Ramos (cell line): ENCODE results near the gene COMMD4.
"Not testable (repeated sequence)": the region's sequence is repeated elsewhere in the genome, so short reads cannot be mapped to it uniquely, and the experiment has no call there.

Source experiments
- in situ Hi-C: fragments of 300-500 bp; cut with MboI; formaldehyde crosslinking; loops from one replicate; pipeline ENCODE4 v1.14.3; 2022; ENCODE audit warnings: low sequenced_read_pairs; ENCODE audit not compliant: unreplicated experiment

Gene COMMD4

GRCh38 chr15:75335705-75336355, at the start of gene COMMD4:
TSS of gene COMMD4 (plus strand) at chr15:75336063. CDS start at chr15:75336090, 27 bp downstream.
- in situ Hi-C loops, result loop anchor here (25.0 kb wide), 1 partner anchor 549 kb away; the partner anchor contains the start of gene CSK

DNA sequence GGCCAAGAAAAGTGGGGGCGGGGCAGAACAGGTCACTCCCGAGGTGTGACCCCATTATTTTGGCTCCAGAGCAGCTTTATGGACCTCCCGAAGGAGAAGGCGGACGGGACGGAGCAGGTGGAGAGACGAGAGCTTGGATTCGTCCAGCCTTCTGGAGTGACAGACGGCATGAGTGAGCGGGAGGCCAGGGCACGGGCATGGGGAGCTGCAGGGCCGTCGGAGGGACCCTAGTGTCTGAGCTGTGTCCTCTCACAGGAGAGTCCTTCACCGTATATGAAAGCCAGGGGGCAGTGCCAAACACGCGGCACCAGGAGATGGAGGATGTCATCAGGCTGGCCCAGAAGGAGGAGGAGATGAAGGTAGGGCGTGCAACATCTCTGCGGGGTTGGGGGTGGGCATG, 42.2 kb upstream of the COMMD4 start:
- in situ Hi-C loops, result not testable (repeated sequence)

DNA sequence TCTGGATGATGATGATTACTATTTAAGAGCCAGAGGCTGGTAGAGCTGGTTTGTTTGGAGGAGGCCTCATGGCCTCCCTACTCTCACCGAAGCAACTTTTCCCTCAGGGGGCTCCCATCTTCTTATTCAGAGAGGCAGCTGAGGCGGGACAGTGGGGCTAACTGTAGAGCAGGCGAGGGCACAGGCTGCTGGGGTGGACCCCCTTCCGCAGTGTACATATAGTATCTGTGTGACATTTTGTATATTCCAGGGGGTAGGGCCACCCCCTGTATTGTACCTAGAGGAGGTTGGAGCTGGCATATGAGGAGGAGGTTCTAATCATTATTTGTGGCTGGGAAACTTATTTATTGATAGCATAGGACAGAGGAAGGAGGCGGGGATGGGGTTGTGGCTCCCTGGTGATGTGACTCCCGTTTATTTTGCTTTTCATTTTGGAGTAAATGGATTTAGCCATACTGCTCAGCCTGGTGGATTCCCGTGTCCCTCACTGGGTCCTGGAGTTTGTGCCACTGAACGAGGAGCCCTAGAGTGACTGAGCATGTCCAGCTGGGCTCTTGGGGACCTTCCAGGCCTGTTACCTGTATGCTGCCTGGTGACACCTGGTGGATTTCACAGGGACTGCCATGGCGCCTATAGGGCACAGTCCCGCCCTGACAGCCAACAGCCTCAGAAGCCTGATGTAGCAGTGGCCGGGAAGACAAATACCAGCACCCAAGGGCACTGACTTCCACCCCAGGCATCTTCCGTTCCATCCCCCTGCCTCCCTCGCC, 37.1 kb upstream of the COMMD4 start:
- in situ Hi-C loops, result not testable (repeated sequence)

DNA sequence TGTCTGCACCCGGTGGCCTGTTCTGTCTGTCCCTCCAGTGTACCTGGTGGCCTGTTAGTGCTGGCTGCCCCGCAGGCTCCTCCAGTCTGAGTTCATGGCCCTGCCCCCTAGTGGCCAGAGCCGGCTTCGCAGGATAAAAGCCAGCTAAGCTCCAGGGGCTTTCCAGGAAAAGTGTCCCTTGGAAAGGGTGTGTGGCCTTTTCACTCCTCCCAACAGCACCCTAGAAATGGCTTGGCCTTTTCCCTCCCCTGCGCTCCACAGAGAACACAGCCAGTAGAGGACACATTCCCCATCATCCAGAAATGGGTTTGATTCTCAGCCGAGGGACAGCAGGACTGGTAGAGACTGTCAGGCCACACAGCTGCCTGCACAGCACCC, 36.6 kb upstream of the COMMD4 start:
- in situ Hi-C loops, result not testable (repeated sequence)

- in situ Hi-C loops, result not testable (repeated sequence)
Measured at GRCh38 chr15:75300026-75300425, 35.8 kb upstream of the COMMD4 start.

GRCh38 chr15:75302318-75302717, 33.5 kb upstream of the COMMD4 start:
- in situ Hi-C loops, result no loop called here

DNA sequence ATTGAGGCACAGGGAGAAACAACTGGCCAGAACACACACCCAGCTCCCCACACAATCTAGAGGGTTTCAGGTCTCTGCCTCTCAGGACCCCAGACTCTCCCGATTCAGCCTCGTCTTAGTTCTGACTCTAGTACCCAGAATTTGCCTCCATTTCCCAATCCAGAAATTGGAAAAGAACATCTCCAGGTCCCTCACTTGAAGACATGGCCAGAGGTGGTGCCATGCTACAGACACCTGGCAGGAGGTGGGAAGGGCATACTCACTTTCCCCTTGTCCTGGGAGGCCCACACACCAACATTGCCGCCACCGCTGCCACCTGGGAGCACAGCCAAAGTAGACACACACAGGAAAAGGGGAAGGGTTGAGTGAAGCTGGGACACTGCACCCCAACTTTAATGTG, 33.1 kb upstream of the COMMD4 start:
- in situ Hi-C loops, result not testable (repeated sequence)

GRCh38 chr15:75306188-75306587, 29.7 kb upstream of the COMMD4 start:
- in situ Hi-C loops, result no loop called here

DNA sequence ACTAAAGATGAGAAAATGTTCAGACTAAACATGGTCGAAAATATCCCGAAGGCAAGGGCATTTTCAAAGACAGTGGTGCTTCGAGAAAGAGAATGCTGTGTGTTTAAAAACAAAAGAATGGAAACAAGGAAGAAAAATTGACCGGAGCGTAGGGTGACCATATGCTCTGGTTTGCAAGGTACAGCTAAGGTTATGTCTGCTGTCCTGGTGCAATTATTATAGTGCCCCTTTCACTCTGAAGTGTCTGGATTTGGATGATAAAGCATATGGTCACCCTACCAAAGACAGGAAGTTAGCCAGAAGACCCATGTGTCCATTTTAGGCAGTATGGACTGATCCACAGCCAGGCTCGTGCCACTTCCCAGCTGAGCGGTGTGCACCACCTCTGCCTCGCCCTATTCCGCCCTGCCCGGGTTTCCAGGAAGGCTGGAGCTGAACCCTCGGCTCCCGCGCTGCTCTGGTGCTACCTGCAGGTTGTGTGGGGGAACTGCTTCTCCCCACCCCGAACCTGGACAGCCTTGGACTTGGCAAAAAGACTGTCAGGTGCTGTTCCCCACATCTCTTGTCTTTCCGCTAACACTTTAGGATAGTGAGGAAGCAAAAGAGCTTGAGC, 28.0 kb upstream of the COMMD4 start:
- in situ Hi-C loops, result no loop called here

- in situ Hi-C loops, result no loop called here
Measured at GRCh38 chr15:75309711-75310110, 26.2 kb upstream of the COMMD4 start.

DNA sequence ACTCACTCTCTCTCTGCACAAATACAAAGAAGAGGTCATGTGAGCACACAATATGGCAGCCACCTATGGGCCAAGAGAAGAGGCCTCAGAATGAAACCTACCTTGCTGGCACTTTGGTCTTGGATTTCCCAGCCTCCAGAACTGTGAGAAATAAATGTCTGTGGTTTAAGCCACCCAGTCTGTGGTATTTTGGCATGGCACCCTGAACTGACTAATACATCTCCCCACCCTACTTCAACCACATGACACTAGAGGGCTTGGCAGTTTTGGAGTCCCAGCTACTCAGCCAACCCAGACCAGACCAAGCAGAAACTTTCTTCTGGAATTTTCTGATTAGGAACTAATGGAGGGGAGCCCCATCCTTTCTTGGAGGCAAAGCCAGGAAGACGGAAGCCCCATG, 23.3 kb upstream of the COMMD4 start:
- in situ Hi-C loops, result not testable (repeated sequence)

DNA sequence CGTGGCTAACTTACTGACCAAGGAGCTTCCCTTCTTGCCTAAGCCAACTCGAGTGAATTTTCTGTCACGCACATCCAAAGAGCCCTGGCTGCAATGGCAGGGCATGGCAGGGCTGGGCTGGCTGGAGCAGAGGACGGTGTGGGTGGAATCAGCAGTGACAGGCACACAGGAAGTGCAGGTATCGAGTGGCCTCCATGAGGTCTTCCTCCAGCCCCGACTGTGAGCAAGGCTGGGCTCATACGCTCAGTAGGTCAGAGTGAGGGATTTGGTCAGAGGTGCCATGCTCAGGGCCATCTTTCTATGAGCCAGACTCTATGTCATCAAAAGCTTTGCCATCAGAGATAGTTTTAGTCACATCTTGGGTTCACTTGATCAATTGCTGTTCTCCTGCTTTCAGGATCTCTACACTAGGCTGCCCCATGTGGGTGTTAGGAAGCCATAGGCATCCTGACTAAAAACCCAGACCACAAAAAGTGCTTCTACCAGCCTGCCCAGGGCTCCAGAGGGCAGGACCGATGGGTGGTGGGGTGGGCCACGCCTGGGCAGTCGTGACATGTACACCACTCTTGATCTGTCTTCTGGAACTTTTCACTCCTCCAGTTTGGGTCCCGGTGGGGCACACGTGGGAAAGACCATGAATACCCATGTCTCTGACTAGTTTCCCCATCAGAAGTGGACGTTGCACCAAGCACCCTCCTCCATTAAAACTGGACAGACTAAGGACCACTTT, 22.6 kb upstream of the COMMD4 start:
- in situ Hi-C loops, result no loop called here

- in situ Hi-C loops, result no loop called here
Measured at GRCh38 chr15:75314552-75315290, 21.1 kb upstream of the COMMD4 start.

GRCh38 chr15:75319231-75319897, 16.5 kb upstream of the COMMD4 start:
- in situ Hi-C loops, result not testable (repeated sequence)

DNA sequence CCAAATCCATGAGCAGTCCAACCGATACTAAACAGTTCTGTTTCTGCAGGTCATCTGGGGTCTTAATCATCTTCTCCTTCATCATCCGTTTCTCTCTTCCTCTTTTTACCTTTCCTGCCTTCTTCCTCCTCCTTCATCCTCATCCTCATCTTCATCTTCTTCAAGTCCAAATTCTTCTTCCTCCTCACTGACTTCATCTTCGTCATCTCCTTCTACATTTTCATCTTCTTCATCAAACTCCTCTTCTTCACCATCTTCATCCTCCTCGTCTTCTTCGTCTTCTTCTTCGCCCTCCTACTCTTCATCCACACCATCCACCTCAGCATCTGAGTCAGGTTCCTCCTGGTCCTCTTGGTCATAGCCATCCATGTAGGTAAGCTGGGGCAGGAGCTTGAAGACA, 14.2 kb upstream of the COMMD4 start:
- in situ Hi-C loops, result no loop called here

GRCh38 chr15:75325922-75326321, 9.9 kb upstream of the COMMD4 start:
- in situ Hi-C loops, result loop anchor here (25.0 kb wide), 1 partner anchor 539 kb away; the partner anchor contains the start of gene CSK

DNA sequence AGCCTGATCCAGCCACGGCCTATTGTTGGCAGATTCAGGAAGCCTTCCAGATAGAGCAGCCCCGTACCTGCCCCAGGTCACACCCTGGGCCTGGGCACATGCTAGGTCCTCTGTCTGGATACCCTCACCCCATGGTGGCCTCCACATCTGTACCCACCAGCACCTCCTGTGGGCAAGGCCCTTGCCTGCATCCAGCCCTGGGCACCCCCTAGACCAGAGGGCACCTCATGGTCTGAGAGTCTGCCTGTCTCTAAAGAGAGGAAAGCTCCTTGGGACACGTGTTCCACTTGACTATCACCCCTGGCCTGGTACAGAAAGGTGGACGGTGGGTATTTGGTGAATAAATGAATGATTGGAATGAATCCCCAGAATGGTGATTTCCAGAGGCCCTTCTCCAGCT, 8.9 kb upstream of the COMMD4 start:
- in situ Hi-C loops, result loop anchor here (25.0 kb wide), 1 partner anchor 540 kb away; the partner anchor contains the start of gene CSK

GRCh38 chr15:75327491-75327890, 8.4 kb upstream of the COMMD4 start:
- in situ Hi-C loops, result loop anchor here (25.0 kb wide), 1 partner anchor 540 kb away; the partner anchor contains the start of gene CSK
